GM18519 (cell line): Measurements from ENCODE around the gene ARHGAP28.

Experiments
- ATAC-seq: cut with Tn5 transposase; IDR thresholded peaks from one replicate; pipeline ENCODE4 v1.9.1; 2021; ENCODE audit warnings: mild to moderate bottlenecking, moderate library complexity; ENCODE audit not compliant: unreplicated experiment, low FRiP score

Gene ARHGAP28

GRCh38 chr18:6865251-6865650 lies 135.7 kb downstream of the ARHGAP28 start:
- no peak for ATAC-seq

GRCh38 chr18:6866552-6867085 lies 137.1 kb downstream of the ARHGAP28 start:
- ATAC-seq = no peak

- no peak for ATAC-seq
Observed at GRCh38 chr18:6868033-6868432, 138.5 kb downstream of the ARHGAP28 start.

- no peak for ATAC-seq
Observed at GRCh38 chr18:6871566-6871965, 142.1 kb downstream of the ARHGAP28 start.

GRCh38 chr18:6873040-6873751 lies 143.7 kb downstream of the ARHGAP28 start:
- ATAC-seq = no peak

GRCh38 chr18:6874315-6874714 lies 144.8 kb downstream of the ARHGAP28 start:
- ATAC-seq = no peak

- ATAC-seq = no peak
Observed at GRCh38 chr18:6875749-6876148, 146.2 kb downstream of the ARHGAP28 start.

- no peak for ATAC-seq
Observed at GRCh38 chr18:6876641-6877041, 147.1 kb downstream of the ARHGAP28 start.

- no peak for ATAC-seq
Observed at GRCh38 chr18:6877288-6877687, 147.8 kb downstream of the ARHGAP28 start.

- no peak for ATAC-seq
Observed at GRCh38 chr18:6878556-6879297, 149.2 kb downstream of the ARHGAP28 start.

- no peak for ATAC-seq
Observed at GRCh38 chr18:6879508-6880195, 150.1 kb downstream of the ARHGAP28 start.

- ATAC-seq = no peak
Observed at GRCh38 chr18:6881034-6881820, 151.7 kb downstream of the ARHGAP28 start.

GRCh38 chr18:6882401-6882800 lies 152.9 kb downstream of the ARHGAP28 start:
- ATAC-seq = no peak

GRCh38 chr18:6885006-6885481 lies 155.5 kb downstream of the ARHGAP28 start:
- no peak for ATAC-seq

- ATAC-seq = no peak
Observed at GRCh38 chr18:6885992-6886796, 156.7 kb downstream of the ARHGAP28 start.

GRCh38 chr18:6886797-6887330 lies 157.3 kb downstream of the ARHGAP28 start:
- ATAC-seq = no peak

GRCh38 chr18:6891788-6892187 lies 162.3 kb downstream of the ARHGAP28 start:
- no peak for ATAC-seq

GRCh38 chr18:6901286-6901926 lies 171.9 kb downstream of the ARHGAP28 start:
- ATAC-seq = no peak

GRCh38 chr18:6917072-6917471 lies 187.6 kb downstream of the ARHGAP28 start:
- ATAC-seq = no peak
